H9 (cell line): ENCODE data around the gene PRPF6. TPM values are rescaled to one million over a fixed set of nuclear protein-coding genes. Genes with fewer than 3 reads are reported as not detected.

Experiments used
- DNase-seq: peaks from one replicate; pipeline ENCODE4 v3.0.0-alpha.2; 2017
- H2AFZ ChIP-seq: one replicate; pipeline ENCODE4 v1.6.1; 2013; ENCODE audit warnings: mild to moderate bottlenecking, low read length, control low read depth, moderate library complexity
- H2AK5ac ChIP-seq: 2 replicates; pipeline ENCODE4 v1.6.1; 2013; ENCODE audit warnings: low read length, control low read depth, mixed read lengths; ENCODE audit not compliant: insufficient read length
- H2BK120ac ChIP-seq: one replicate; pipeline ENCODE4 v1.6.1; 2013; ENCODE audit warnings: low read depth, mild to moderate bottlenecking, low read length, control low read depth, inconsistent platforms; ENCODE audit not compliant: poor library complexity, severe bottlenecking
- H2BK12ac ChIP-seq: 2 replicates; pipeline ENCODE4 v1.6.1; 2013; ENCODE audit warnings: low read length, control low read depth, mixed read lengths, low read depth; ENCODE audit not compliant: insufficient read length
- H2BK15ac ChIP-seq: 2 replicates; pipeline ENCODE4 v1.6.1; 2013; ENCODE audit warnings: low read depth, low read length, control low read depth
- H2BK20ac ChIP-seq: one replicate; pipeline ENCODE4 v1.6.1; 2013; ENCODE audit warnings: low read depth, mild to moderate bottlenecking, low read length, control low read depth, inconsistent platforms; ENCODE audit not compliant: poor library complexity, severe bottlenecking
- H2BK5ac ChIP-seq: 2 replicates; pipeline ENCODE4 v1.6.1; 2013; ENCODE audit warnings: low read length, control low read depth, mixed read lengths; ENCODE audit not compliant: insufficient read length
- H3K14ac ChIP-seq: 2 replicates; pipeline ENCODE4 v1.6.1; 2013; ENCODE audit warnings: low read length, control low read depth; ENCODE audit not compliant: insufficient read depth
- H3K18ac ChIP-seq: 2 replicates; pipeline ENCODE4 v1.6.1; 2013; ENCODE audit warnings: low read depth, mild to moderate bottlenecking, mixed read lengths, low read length, control low read depth; ENCODE audit not compliant: insufficient read length
- H3K23ac ChIP-seq: 2 replicates; pipeline ENCODE4 v1.6.1; 2013; ENCODE audit warnings: low read length, control low read depth, mixed read lengths, low read depth; ENCODE audit not compliant: insufficient read length
- H3K23me2 ChIP-seq: 2 replicates; pipeline ENCODE4 v1.6.1; 2013; ENCODE audit warnings: low read depth, mild to moderate bottlenecking, mixed read lengths, low read length, control low read depth; ENCODE audit not compliant: insufficient read length, poor library complexity, severe bottlenecking
- H3K27ac ChIP-seq: 2 replicates; pipeline ENCODE4 v1.5.1; 2013; ENCODE audit warnings: low read length, control low read depth, mixed read lengths, low read depth; ENCODE audit not compliant: insufficient read length
- H3K27me3 ChIP-seq: 2 replicates; pipeline ENCODE4 v1.6.1; 2013; ENCODE audit warnings: low read length, control low read depth, inconsistent platforms; ENCODE audit not compliant: insufficient read depth
- H3K4ac ChIP-seq: 2 replicates; pipeline ENCODE4 v1.6.1; 2013; ENCODE audit warnings: low read depth, mild to moderate bottlenecking, control low read depth, inconsistent platforms, low read length, moderate library complexity
- H3K4me1 ChIP-seq: 2 replicates; pipeline ENCODE4 v1.6.1; 2013; ENCODE audit warnings: low read length, control low read depth, inconsistent platforms; ENCODE audit not compliant: insufficient read depth
- H3K4me2 ChIP-seq: 2 replicates; pipeline ENCODE4 v1.6.1; 2013; ENCODE audit warnings: low read length, control low read depth, mixed read lengths; ENCODE audit not compliant: insufficient read length, insufficient read depth
- H3K56ac ChIP-seq: 2 replicates; pipeline ENCODE4 v1.6.1; 2013; ENCODE audit warnings: low read depth, mild to moderate bottlenecking, mixed read lengths, low read length, control low read depth; ENCODE audit not compliant: insufficient read length
- H3K79me1 ChIP-seq: 2 replicates; pipeline ENCODE4 v1.6.1; 2013; ENCODE audit warnings: low read depth, mild to moderate bottlenecking, moderate library complexity, low read length, control low read depth, inconsistent platforms; ENCODE audit not compliant: insufficient read depth, poor library complexity, severe bottlenecking
- H3K79me2 ChIP-seq: 2 replicates; pipeline ENCODE4 v1.6.1; 2013; ENCODE audit warnings: low read length, control low read depth, inconsistent platforms; ENCODE audit not compliant: insufficient read depth
- H3K9ac ChIP-seq: 2 replicates; pipeline ENCODE4 v1.6.1; 2013; ENCODE audit warnings: low read length, control low read depth, mixed read lengths; ENCODE audit not compliant: insufficient read length; ENCODE audit errors: extremely low read depth
- H3K9me3 ChIP-seq: one replicate; pipeline ENCODE4 v1.6.1; 2013; ENCODE audit warnings: low read depth, low read length, inconsistent platforms; ENCODE audit not compliant: control insufficient read depth
- H3T11ph ChIP-seq: one replicate; pipeline ENCODE4 v1.6.1; 2013; ENCODE audit warnings: mild to moderate bottlenecking, low read length, control low read depth, inconsistent platforms
- H4K20me1 ChIP-seq: one replicate; pipeline ENCODE4 v1.6.1; 2013; ENCODE audit not compliant: control insufficient read depth, insufficient read length, insufficient read depth
- H4K5ac ChIP-seq: 2 replicates; pipeline ENCODE4 v1.6.1; 2013; ENCODE audit warnings: low read depth, mild to moderate bottlenecking, mixed read lengths, low read length, control low read depth; ENCODE audit not compliant: insufficient read length
- H4K8ac ChIP-seq: replicated peaks from 2 replicates; pipeline ENCODE4 v1.6.1; 2013; ENCODE audit warnings: low read length, control low read depth, mixed read lengths, low read depth; ENCODE audit not compliant: insufficient read length
- H4K91ac ChIP-seq: 2 replicates; pipeline ENCODE4 v1.6.1; 2013; ENCODE audit warnings: low read depth, mild to moderate bottlenecking, moderate library complexity, mixed read lengths, low read length, control low read depth; ENCODE audit not compliant: insufficient read length
- H3K27ac Mint-ChIP-seq, 3 experiments: 2 replicates in 2 of 3; 3 replicates in 1 of 3; pipeline ENCODE4 v1.8.0; 2020 to 2021; ENCODE audit warnings: mixed read lengths in 3 of 3, mild to moderate bottlenecking in 1 of 3, moderate library complexity in 1 of 3
- H3K27me3 Mint-ChIP-seq: 2 replicates; pipeline ENCODE4 v1.8.0; 2021; ENCODE audit warnings: low read depth, mild to moderate bottlenecking, moderate library complexity, mixed read lengths
- H3K36me3 Mint-ChIP-seq, 3 experiments: 2 replicates in 2 of 3; 3 replicates in 1 of 3; pipeline ENCODE4 v1.8.0; 2020 to 2021; ENCODE audit warnings: low read depth in 3 of 3, mixed read lengths in 3 of 3; ENCODE audit not compliant: insufficient read depth in 1 of 3
- H3K4me1 Mint-ChIP-seq, 2 experiments: 2 replicates each; pipeline ENCODE4 v1.8.0; 2020; ENCODE audit warnings: mixed read lengths in 2 of 2
- H3K4me3 Mint-ChIP-seq, 2 experiments: 2 replicates in 1 of 2; 3 replicates in 1 of 2; pipeline ENCODE4 v1.8.0; 2020 to 2021; ENCODE audit warnings: mild to moderate bottlenecking in 2 of 2, mixed read lengths in 2 of 2, moderate library complexity in 1 of 2
- H3K9me3 Mint-ChIP-seq, 2 experiments: 2 replicates in 1 of 2; 3 replicates in 1 of 2; pipeline ENCODE4 v1.8.0; 2020; ENCODE audit warnings: mild to moderate bottlenecking in 2 of 2, mixed read lengths in 2 of 2, moderate library complexity in 1 of 2
- WGBS: extraction: QIAGEN DNeasy Blood & Tissue Kit; methylation state at CpG from one replicate; pipeline ENCODE4 v1.1.7; 2013; ENCODE audit warnings: missing lambda C conversion rate, low lambda C conversion rate, mixed read lengths; ENCODE audit not compliant: insufficient read length; ENCODE audit errors: extremely low coverage; 5-methylcytosine and 5-hydroxymethylcytosine counted together
- total RNA-seq: library from RNA; stranded (reverse); gene quantifications from 2 replicates; pipeline ENCODE4 v1.2.1, GENCODE V29; 2021
- TF ChIP-seq, protein P1 (sequence below): fragments of 200-600 bp; sonication (generic); conservative IDR thresholded peaks from 3 replicates; pipeline ENCODE4 v1.8.0; 2021; ENCODE audit warnings: antibody characterized with exemption, mild to moderate bottlenecking

PRPF6 gene
- total RNA-seq, 1 experiment from 2014 or later, result 87.9 TPM

DNA sequence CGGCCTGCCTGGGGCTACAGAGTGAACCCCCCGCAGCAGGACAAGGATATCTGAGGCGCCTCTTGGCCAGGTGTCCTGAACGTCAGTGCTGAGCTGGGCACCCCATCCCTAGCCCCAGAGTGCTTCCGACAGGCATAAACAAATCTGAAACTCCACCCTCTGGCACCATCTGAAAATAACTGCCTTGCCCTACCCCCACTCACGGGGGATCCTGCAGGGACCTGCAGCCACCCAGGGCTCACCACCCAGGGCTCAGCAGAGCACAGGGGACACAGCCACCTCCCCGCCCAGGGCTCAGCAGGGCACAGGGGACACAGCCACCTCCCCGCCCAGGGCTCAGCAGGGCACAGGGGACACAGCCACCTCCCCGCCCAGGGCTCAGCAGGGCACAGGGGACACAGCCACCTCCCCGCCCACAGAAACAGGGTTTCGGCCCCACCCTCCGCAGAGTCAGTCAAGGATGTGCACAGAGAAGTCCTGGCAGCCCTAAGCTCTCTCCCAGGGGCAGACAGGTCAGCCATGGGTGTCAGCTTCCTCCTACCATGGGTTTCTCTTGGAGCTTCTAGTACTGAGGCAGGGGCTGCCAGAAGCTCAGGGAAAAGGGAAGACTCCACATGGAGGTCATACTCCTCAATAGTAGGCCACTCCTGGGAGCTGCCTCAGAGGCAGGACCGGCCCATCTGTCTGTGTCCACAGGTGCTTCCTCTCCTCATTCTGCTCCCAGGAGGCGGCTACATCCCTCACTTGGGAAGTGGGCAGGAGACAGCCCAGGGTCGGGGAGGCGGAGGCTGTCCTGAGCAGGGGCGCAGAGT is 29.3 kb upstream of the PRPF6 start:
- H3K4me3 Mint-ChIP-seq, result no peak overlapping the region
- no peak overlapping the region for H3K23ac ChIP-seq
- no peak overlapping the region for H4K8ac ChIP-seq
- H3K4ac ChIP-seq, result no peak overlapping the region
- no peak overlapping the region for H3K27ac Mint-ChIP-seq
- H4K20me1 ChIP-seq, result peaks cover 3% of the 10 kb centered on the region
- DNase-seq, result no peak
- H2BK20ac ChIP-seq, result no peak overlapping the region
- no peak overlapping the region for H3K18ac ChIP-seq
- WGBS, result no CpG with 5 or more reads among the region's 17 CpGs
- no peak overlapping the region for H3T11ph ChIP-seq
- H3K36me3 Mint-ChIP-seq, result peaks cover 3 to 16% (median 14%) of the 10 kb centered on the region in 3 experiments
- H3K79me1 ChIP-seq, result peaks cover 2% of the 10 kb centered on the region
- H3K23me2 ChIP-seq, result peaks cover 5% of the 10 kb centered on the region
- H3K9ac ChIP-seq, result no peak overlapping the region
- H3K56ac ChIP-seq, result no peak overlapping the region
- TF ChIP-seq, protein P1, sequence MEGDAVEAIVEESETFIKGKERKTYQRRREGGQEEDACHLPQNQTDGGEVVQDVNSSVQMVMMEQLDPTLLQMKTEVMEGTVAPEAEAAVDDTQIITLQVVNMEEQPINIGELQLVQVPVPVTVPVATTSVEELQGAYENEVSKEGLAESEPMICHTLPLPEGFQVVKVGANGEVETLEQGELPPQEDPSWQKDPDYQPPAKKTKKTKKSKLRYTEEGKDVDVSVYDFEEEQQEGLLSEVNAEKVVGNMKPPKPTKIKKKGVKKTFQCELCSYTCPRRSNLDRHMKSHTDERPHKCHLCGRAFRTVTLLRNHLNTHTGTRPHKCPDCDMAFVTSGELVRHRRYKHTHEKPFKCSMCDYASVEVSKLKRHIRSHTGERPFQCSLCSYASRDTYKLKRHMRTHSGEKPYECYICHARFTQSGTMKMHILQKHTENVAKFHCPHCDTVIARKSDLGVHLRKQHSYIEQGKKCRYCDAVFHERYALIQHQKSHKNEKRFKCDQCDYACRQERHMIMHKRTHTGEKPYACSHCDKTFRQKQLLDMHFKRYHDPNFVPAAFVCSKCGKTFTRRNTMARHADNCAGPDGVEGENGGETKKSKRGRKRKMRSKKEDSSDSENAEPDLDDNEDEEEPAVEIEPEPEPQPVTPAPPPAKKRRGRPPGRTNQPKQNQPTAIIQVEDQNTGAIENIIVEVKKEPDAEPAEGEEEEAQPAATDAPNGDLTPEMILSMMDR, result no peak
- no peak overlapping the region for H2BK120ac ChIP-seq
- no peaks in the 10 kb centered on the region for H3K4me1 ChIP-seq
- H3K27me3 Mint-ChIP-seq, result no peaks in the 10 kb centered on the region
- no peak overlapping the region for H4K91ac ChIP-seq
- no peak overlapping the region for H3K4me2 ChIP-seq
- peaks cover 4 to 7% of the 10 kb centered on the region in 2 experiments; a peak in 3 of 5 replicates for H3K9me3 Mint-ChIP-seq
- H2BK5ac ChIP-seq, result no peak overlapping the region
- H4K5ac ChIP-seq, result no peak overlapping the region
- H2AK5ac ChIP-seq, result no peak overlapping the region
- H3K79me2 ChIP-seq, result peaks cover 19% of the 10 kb centered on the region; the same call in 1 of the 2 replicates
- H3K14ac ChIP-seq, result no peak overlapping the region
- H2BK12ac ChIP-seq, result no peak overlapping the region
- H3K27ac ChIP-seq, result no peak overlapping the region
- no peaks in the 10 kb centered on the region for H3K27me3 ChIP-seq
- H3K9me3 ChIP-seq, result no peaks in the 10 kb centered on the region
- no peak overlapping the region for H2BK15ac ChIP-seq
- H3K4me1 Mint-ChIP-seq, result peaks cover 27 to 31% of the 10 kb centered on the region in 2 experiments
- no peak overlapping the region for H2AFZ ChIP-seq
